Measurements from ENCODE around the gene PFN3.
A peak's percentile ranks its signal among the peaks of the same experiment; 100 is the strongest.

The PFN3 gene

GRCh38 chr5:177399997-177400868 is at the start of gene PFN3:
Gene PFN3, minus strand, starts transcription at chr5:177400661. Its CDS starts 85 bp downstream, at chr5:177400576.
- DNase-seq (ENCODE audit: low read depth in 1 of 2, low spot score in 1 of 2) = no peak

- no peak for DNase-seq (ENCODE audit: low read depth in 1 of 2, low spot score in 1 of 2)
Measured at GRCh38 chr5:177449140-177450061, 48.9 kb upstream of the PFN3 start.

GRCh38 chr5:177448244-177448950 is 47.9 kb upstream of the PFN3 start:
- no peak for DNase-seq (ENCODE audit: low read depth in 1 of 2, low spot score in 1 of 2)

- DNase-seq (ENCODE audit: low read depth in 1 of 2, low spot score in 1 of 2) = no peak
Measured at GRCh38 chr5:177447611-177448243, 47.3 kb upstream of the PFN3 start.

GRCh38 chr5:177447066-177447610 is 46.7 kb upstream of the PFN3 start:
- DNase-seq (ENCODE audit: low read depth in 1 of 2, low spot score in 1 of 2) = peak in 1 of 2 donors; percentile 55

GRCh38 chr5:177446200-177447065 is 46.0 kb upstream of the PFN3 start, which contains the start of gene PRR7:
Gene PRR7, plus strand, starts transcription at chr5:177446814. Its CDS starts 8,254 bp downstream, at chr5:177455068.
- peak in 1 of 2 donors; percentile 46 for DNase-seq (ENCODE audit: low read depth in 1 of 2, low spot score in 1 of 2)

GRCh38 chr5:177445917-177446199 is 45.4 kb upstream of the PFN3 start:
- no peak for DNase-seq (ENCODE audit: low read depth in 1 of 2, low spot score in 1 of 2)

- no peak for DNase-seq (ENCODE audit: low read depth in 1 of 2, low spot score in 1 of 2)
Measured at GRCh38 chr5:177445052-177445916, 44.8 kb upstream of the PFN3 start.

- no peak for DNase-seq (ENCODE audit: low read depth in 1 of 2, low spot score in 1 of 2)
Measured at GRCh38 chr5:177444106-177445051, 43.9 kb upstream of the PFN3 start.

GRCh38 chr5:177443144-177443983 is 42.9 kb upstream of the PFN3 start:
- DNase-seq (ENCODE audit: low read depth in 1 of 2, low spot score in 1 of 2) = no peak

GRCh38 chr5:177442066-177442826 is 41.8 kb upstream of the PFN3 start:
- DNase-seq (ENCODE audit: low read depth in 1 of 2, low spot score in 1 of 2) = no peak

GRCh38 chr5:177440990-177441780 is 40.7 kb upstream of the PFN3 start:
- DNase-seq (ENCODE audit: low read depth in 1 of 2, low spot score in 1 of 2) = no peak

GRCh38 chr5:177440211-177440989 is 39.9 kb upstream of the PFN3 start:
- no peak for DNase-seq (ENCODE audit: low read depth in 1 of 2, low spot score in 1 of 2)

GRCh38 chr5:177439518-177440053 is 39.1 kb upstream of the PFN3 start:
- no peak for DNase-seq (ENCODE audit: low read depth in 1 of 2, low spot score in 1 of 2)
